ENCODE results near the gene TRIB2. TPM values are rescaled to one million over a fixed set of nuclear protein-coding genes. Genes with fewer than 3 reads are reported as not detected.

The TRIB2 gene
- total and polyA plus RNA-seq, 2 donors: 39.4 to 69.8 TPM

GRCh38 chr2:12737738-12738485 is 21.2 kb downstream of the TRIB2 start:
- no peak for DNase-seq (ENCODE audit: low read depth in 6 of 9, low spot score in 9 of 9)
- Histone ChIP-seq H3K27ac (ENCODE audit: low read depth in 1 of 2, low read length in 1 of 2) (no peak overlapping the region), H3K4me1 (ENCODE audit: control insufficient read depth in 2 of 2, insufficient read depth in 2 of 2, low read length in 2 of 2) (no peaks in the 10 kb centered on the region), H3K36me3 (ENCODE audit: control insufficient read depth in 2 of 2, insufficient read depth in 2 of 2, low read length in 1 of 2) (peaks cover 68% of the 10 kb centered on the region in 2 donors), H3K4me3 (ENCODE audit: low read length in 2 of 2) (no peak overlapping the region), H3K9me3 (ENCODE audit: control insufficient read depth in 2 of 2, insufficient read depth in 1 of 2, low read length in 1 of 2) (peaks cover 0 to 2% of the 10 kb centered on the region in 2 donors), H3K27me3 (ENCODE audit: control insufficient read depth in 2 of 2, insufficient read depth in 1 of 2, low read length in 1 of 2) (no peaks in the 10 kb centered on the region)
- 93% methylated on average over 11 of the region's 11 CpGs for WGBS

DNA sequence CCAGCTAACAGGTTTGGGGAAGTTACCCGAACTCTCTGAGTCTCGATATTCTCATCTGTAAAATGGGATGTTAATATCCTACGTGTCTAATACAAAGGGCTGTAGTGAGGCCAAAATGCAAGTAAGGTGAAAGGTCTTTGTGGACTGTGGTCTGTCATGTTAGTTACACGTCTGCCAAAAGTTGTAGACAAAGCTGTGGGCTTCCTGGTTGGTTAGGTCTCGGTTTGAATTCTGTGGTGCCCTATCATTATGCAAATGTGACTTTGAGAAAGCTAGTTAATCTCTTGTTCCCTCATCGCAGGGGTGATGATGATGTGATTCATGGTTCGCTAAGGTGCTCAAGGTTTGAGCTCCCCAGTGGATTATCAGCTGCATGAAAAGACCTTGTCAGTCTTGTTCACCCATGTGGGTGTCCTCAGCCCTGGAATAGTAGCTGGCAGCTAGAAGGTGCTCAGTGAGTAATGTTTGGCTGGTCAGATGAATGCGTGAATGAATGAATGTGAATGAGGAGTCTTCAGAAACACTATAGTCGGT is 23.1 kb downstream of the TRIB2 start:
- Histone ChIP-seq H3K27me3 (ENCODE audit: control insufficient read depth in 2 of 2, insufficient read depth in 1 of 2, low read length in 1 of 2) (no peaks in the 10 kb centered on the region), H3K36me3 (ENCODE audit: control insufficient read depth in 2 of 2, insufficient read depth in 2 of 2, low read length in 1 of 2) (peaks cover 56 to 57% of the 10 kb centered on the region in 2 donors), H3K27ac (ENCODE audit: low read depth in 1 of 2, low read length in 1 of 2) (no peak overlapping the region), H3K4me1 (ENCODE audit: control insufficient read depth in 2 of 2, insufficient read depth in 2 of 2, low read length in 2 of 2) (no peaks in the 10 kb centered on the region), H3K4me3 (ENCODE audit: low read length in 2 of 2) (no peak overlapping the region), H3K9me3 (ENCODE audit: control insufficient read depth in 2 of 2, insufficient read depth in 1 of 2, low read length in 1 of 2) (peaks cover 0 to 2% of the 10 kb centered on the region in 2 donors)
- no peak for DNase-seq (ENCODE audit: low read depth in 6 of 9, low spot score in 9 of 9)
- WGBS: 99% methylated on average over 9 of the region's 9 CpGs

- Histone ChIP-seq H3K27ac (ENCODE audit: low read depth in 1 of 2, low read length in 1 of 2) (no peak overlapping the region), H3K4me3 (ENCODE audit: low read length in 2 of 2) (no peak overlapping the region), H3K4me1 (ENCODE audit: control insufficient read depth in 2 of 2, insufficient read depth in 2 of 2, low read length in 2 of 2) (no peaks in the 10 kb centered on the region), H3K9me3 (ENCODE audit: control insufficient read depth in 2 of 2, insufficient read depth in 1 of 2, low read length in 1 of 2) (no peaks in the 10 kb centered on the region), H3K27me3 (ENCODE audit: control insufficient read depth in 2 of 2, insufficient read depth in 1 of 2, low read length in 1 of 2) (no peaks in the 10 kb centered on the region), H3K36me3 (ENCODE audit: control insufficient read depth in 2 of 2, insufficient read depth in 2 of 2, low read length in 1 of 2) (peaks cover 41 to 48% of the 10 kb centered on the region in 2 donors)
- WGBS: 71% methylated on average over 3 of the region's 3 CpGs
- DNase-seq (ENCODE audit: low read depth in 6 of 9, low spot score in 9 of 9): no peak
Measured at GRCh38 chr2:12741380-12741779, 24.6 kb downstream of the TRIB2 start.

DNA sequence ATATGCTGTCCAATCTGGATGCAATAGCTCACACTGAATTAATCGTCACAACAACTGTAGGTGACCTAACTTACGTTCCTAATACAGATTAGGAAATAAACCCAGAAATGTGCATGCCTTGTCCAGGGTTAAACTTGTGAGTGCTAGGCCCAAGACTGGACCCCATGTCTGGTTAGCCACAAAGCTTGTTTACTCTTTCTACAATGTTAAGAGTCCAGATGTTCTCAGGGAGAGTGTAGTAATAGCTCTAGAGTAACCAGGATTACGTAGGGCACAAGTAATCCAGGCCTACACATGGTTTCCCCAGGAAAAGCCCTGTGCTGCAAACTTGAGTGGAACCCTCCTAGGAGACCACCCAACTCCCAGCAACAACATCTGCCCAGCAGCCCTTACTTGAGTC is 26.2 kb downstream of the TRIB2 start:
- 99% methylated on average over 3 of the region's 3 CpGs for WGBS
- H3K27me3 ChIP-seq (ENCODE audit: control insufficient read depth in 2 of 2, insufficient read depth in 1 of 2, low read length in 1 of 2): no peaks in the 10 kb centered on the region
- H3K4me1 ChIP-seq (ENCODE audit: control insufficient read depth in 2 of 2, insufficient read depth in 2 of 2, low read length in 2 of 2): no peaks in the 10 kb centered on the region
- no peaks in the 10 kb centered on the region for H3K9me3 ChIP-seq (ENCODE audit: control insufficient read depth in 2 of 2, insufficient read depth in 1 of 2, low read length in 1 of 2)
- peaks cover 33 to 38% of the 10 kb centered on the region in 2 donors for H3K36me3 ChIP-seq (ENCODE audit: control insufficient read depth in 2 of 2, insufficient read depth in 2 of 2, low read length in 1 of 2)
- H3K27ac ChIP-seq (ENCODE audit: low read depth in 1 of 2, low read length in 1 of 2): no peak overlapping the region
- H3K4me3 ChIP-seq (ENCODE audit: low read length in 2 of 2): no peak overlapping the region
- no peak for DNase-seq (ENCODE audit: low read depth in 6 of 9, low spot score in 9 of 9)

DNA sequence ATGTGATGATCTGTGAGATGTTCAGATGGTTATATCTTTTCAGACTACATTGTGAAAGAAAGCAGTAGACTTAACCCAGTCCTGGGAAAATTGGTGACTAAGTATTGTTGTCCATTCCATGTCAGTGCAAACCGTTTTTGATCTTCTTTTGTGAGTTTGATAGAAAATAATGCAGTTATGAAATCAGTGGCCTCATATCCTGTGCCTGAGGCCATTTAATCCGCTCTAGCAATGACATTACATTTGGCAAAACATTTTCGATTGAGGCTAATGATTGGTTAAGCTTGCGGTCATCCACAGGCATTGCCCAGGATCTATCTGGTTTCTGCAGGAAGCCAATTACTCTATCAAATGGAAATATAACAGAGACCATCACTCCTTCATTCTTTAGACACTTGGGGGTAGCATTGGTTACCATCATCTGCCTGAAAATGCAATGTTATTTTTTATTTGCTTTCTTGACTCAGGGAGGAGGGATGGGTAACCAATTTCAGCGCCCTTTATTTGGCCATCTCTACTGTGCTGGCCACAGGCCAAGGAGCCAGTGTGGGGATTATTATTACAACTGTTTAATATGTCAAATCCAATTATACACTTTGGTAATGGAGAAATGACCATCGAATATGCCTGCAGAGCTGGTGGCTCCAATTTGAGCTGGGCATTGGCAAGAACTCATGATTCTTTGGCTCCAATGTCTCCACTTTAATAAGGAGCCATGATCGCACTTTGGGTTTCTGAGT is 33.6 kb downstream of the TRIB2 start:
- Histone ChIP-seq H3K27me3 (ENCODE audit: control insufficient read depth in 2 of 2, insufficient read depth in 1 of 2, low read length in 1 of 2) (peaks cover 0 to 2% of the 10 kb centered on the region in 2 donors), H3K4me1 (ENCODE audit: control insufficient read depth in 2 of 2, insufficient read depth in 2 of 2, low read length in 2 of 2) (no peaks in the 10 kb centered on the region), H3K27ac (ENCODE audit: low read depth in 1 of 2, low read length in 1 of 2) (no peak overlapping the region), H3K36me3 (ENCODE audit: control insufficient read depth in 2 of 2, insufficient read depth in 2 of 2, low read length in 1 of 2) (no peaks in the 10 kb centered on the region), H3K4me3 (ENCODE audit: low read length in 2 of 2) (no peak overlapping the region), H3K9me3 (ENCODE audit: control insufficient read depth in 2 of 2, insufficient read depth in 1 of 2, low read length in 1 of 2) (no peaks in the 10 kb centered on the region)
- DNase-seq (ENCODE audit: low read depth in 6 of 9, low spot score in 9 of 9): no peak
- WGBS: 95% methylated on average over 7 of the region's 7 CpGs

GRCh38 chr2:12754643-12755042 is 37.9 kb downstream of the TRIB2 start:
- no peak for DNase-seq (ENCODE audit: low read depth in 6 of 9, low spot score in 9 of 9)
- Histone ChIP-seq H3K36me3 (ENCODE audit: control insufficient read depth in 2 of 2, insufficient read depth in 2 of 2, low read length in 1 of 2) (no peaks in the 10 kb centered on the region), H3K27ac (ENCODE audit: low read depth in 1 of 2, low read length in 1 of 2) (no peak overlapping the region), H3K4me1 (ENCODE audit: control insufficient read depth in 2 of 2, insufficient read depth in 2 of 2, low read length in 2 of 2) (no peaks in the 10 kb centered on the region), H3K27me3 (ENCODE audit: control insufficient read depth in 2 of 2, insufficient read depth in 1 of 2, low read length in 1 of 2) (peaks cover 0 to 2% of the 10 kb centered on the region in 2 donors), H3K4me3 (ENCODE audit: low read length in 2 of 2) (no peak overlapping the region), H3K9me3 (ENCODE audit: control insufficient read depth in 2 of 2, insufficient read depth in 1 of 2, low read length in 1 of 2) (no peaks in the 10 kb centered on the region)
- 75% methylated on average over 5 of the region's 5 CpGs for WGBS

- no peak for DNase-seq (ENCODE audit: low read depth in 6 of 9, low spot score in 9 of 9)
- 57% methylated on average over 3 of the region's 3 CpGs for WGBS
- Histone ChIP-seq H3K9me3 (ENCODE audit: control insufficient read depth in 2 of 2, insufficient read depth in 1 of 2, low read length in 1 of 2) (no peaks in the 10 kb centered on the region), H3K4me3 (ENCODE audit: low read length in 2 of 2) (no peak overlapping the region), H3K4me1 (ENCODE audit: control insufficient read depth in 2 of 2, insufficient read depth in 2 of 2, low read length in 2 of 2) (no peaks in the 10 kb centered on the region), H3K36me3 (ENCODE audit: control insufficient read depth in 2 of 2, insufficient read depth in 2 of 2, low read length in 1 of 2) (no peaks in the 10 kb centered on the region), H3K27me3 (ENCODE audit: control insufficient read depth in 2 of 2, insufficient read depth in 1 of 2, low read length in 1 of 2) (peaks cover 0 to 2% of the 10 kb centered on the region in 2 donors), H3K27ac (ENCODE audit: low read depth in 1 of 2, low read length in 1 of 2) (no peak overlapping the region)
Measured at GRCh38 chr2:12755384-12755783, 38.6 kb downstream of the TRIB2 start.

DNA sequence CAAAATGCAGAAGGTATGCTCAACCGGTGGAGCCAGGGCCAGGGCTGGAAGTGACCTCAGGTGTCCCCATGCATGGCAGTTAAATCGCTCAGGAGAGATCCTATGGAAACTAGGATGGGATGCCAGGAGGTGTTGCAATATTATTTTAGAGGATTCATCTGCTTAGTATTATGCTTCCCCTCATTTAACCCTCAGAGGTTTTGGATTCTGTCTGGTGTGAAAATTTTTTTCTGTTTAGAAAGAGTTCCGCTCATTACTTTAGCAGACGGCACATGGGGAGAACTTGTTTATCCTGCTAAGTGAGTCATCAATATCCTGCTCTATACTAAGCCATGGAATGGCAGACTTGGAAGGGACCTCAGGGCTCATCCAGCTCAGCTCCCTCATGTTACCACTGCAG is 42.5 kb downstream of the TRIB2 start:
- Histone ChIP-seq H3K27me3 (ENCODE audit: control insufficient read depth in 2 of 2, insufficient read depth in 1 of 2, low read length in 1 of 2) (peaks cover 0 to 2% of the 10 kb centered on the region in 2 donors), H3K4me1 (ENCODE audit: control insufficient read depth in 2 of 2, insufficient read depth in 2 of 2, low read length in 2 of 2) (no peaks in the 10 kb centered on the region), H3K27ac (ENCODE audit: low read depth in 1 of 2, low read length in 1 of 2) (no peak overlapping the region), H3K4me3 (ENCODE audit: low read length in 2 of 2) (no peak overlapping the region), H3K9me3 (ENCODE audit: control insufficient read depth in 2 of 2, insufficient read depth in 1 of 2, low read length in 1 of 2) (no peaks in the 10 kb centered on the region), H3K36me3 (ENCODE audit: control insufficient read depth in 2 of 2, insufficient read depth in 2 of 2, low read length in 1 of 2) (no peaks in the 10 kb centered on the region)
- no peak for DNase-seq (ENCODE audit: low read depth in 6 of 9, low spot score in 9 of 9)
- 92% methylated on average over 4 of the region's 4 CpGs for WGBS

- Histone ChIP-seq H3K27ac (ENCODE audit: low read depth in 1 of 2, low read length in 1 of 2) (no peak overlapping the region), H3K27me3 (ENCODE audit: control insufficient read depth in 2 of 2, insufficient read depth in 1 of 2, low read length in 1 of 2) (no peaks in the 10 kb centered on the region), H3K4me3 (ENCODE audit: low read length in 2 of 2) (no peak overlapping the region), H3K36me3 (ENCODE audit: control insufficient read depth in 2 of 2, insufficient read depth in 2 of 2, low read length in 1 of 2) (no peaks in the 10 kb centered on the region), H3K9me3 (ENCODE audit: control insufficient read depth in 2 of 2, insufficient read depth in 1 of 2, low read length in 1 of 2) (peaks cover 0 to 2% of the 10 kb centered on the region in 2 donors), H3K4me1 (ENCODE audit: control insufficient read depth in 2 of 2, insufficient read depth in 2 of 2, low read length in 2 of 2) (no peaks in the 10 kb centered on the region)
- peak in 1 of 9 donors; percentile 10 for DNase-seq (ENCODE audit: low read depth in 6 of 9, low spot score in 9 of 9)
- WGBS: 42% methylated on average over 6 of the region's 6 CpGs
Measured at GRCh38 chr2:12761104-12761503, 44.4 kb downstream of the TRIB2 start.

All from thymus (tissue), 11 donors.